AG10803 (cell line): ENCODE measurements around the gene DHRSX.
"Not testable (repeated sequence)": the region's sequence is repeated elsewhere in the genome, so short reads cannot be mapped to it uniquely, and the experiment has no call there.

Experiments
- DNase-seq: peaks from one replicate; pipeline ENCODE4 v3.0.0; 2010; ENCODE audit warnings: low read depth
- H3K4me3 ChIP-seq: 2 replicates; pipeline ENCODE4 v1.5.1; 2011; ENCODE audit warnings: mild to moderate bottlenecking, low read length, control low read depth
- CTCF ChIP-seq: conservative IDR thresholded peaks from 2 replicates; pipeline ENCODE4 v1.5.1; 2011; ENCODE audit warnings: mild to moderate bottlenecking, low read length, control low read depth, inconsistent platforms

The DHRSX gene

GRCh38 chrX:2423282-2423681 is 77.5 kb downstream of the DHRSX start:
- DNase-seq = peak; percentile 16
- H3K4me3 ChIP-seq = no peak overlapping the region
- TF ChIP-seq CTCF = no peak

- H3K4me3 ChIP-seq, DNase-seq: not testable (repeated sequence)
Measured at GRCh38 chrX:2419418-2419817, 81.4 kb downstream of the DHRSX start.

GRCh38 chrX:2418000-2418399 is 82.8 kb downstream of the DHRSX start:
- H3K4me3 ChIP-seq = no peak overlapping the region
- TF ChIP-seq CTCF = no peak
- no peak for DNase-seq

- no peak for TF ChIP-seq CTCF
- H3K4me3 ChIP-seq = no peak overlapping the region
- DNase-seq = no peak
Measured at GRCh38 chrX:2416851-2417604, 83.7 kb downstream of the DHRSX start.

DNA sequence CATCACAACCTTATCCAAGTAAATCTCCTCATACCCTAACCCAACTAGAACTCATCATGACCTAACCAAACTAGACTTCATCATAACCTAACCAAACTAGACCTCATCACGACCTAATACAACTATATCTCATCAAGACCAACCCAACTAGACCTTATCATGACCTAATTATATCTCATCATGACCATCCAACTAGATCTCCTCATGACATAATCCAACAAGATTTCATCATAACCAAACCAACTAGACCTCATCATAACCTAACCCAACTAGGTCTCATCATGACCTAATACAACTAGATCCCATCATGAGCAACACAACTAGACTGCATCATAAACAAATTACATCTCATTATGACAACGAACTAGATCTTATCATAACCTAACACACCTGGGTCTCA is 86.4 kb downstream of the DHRSX start:
- DNase-seq = no peak

DNA sequence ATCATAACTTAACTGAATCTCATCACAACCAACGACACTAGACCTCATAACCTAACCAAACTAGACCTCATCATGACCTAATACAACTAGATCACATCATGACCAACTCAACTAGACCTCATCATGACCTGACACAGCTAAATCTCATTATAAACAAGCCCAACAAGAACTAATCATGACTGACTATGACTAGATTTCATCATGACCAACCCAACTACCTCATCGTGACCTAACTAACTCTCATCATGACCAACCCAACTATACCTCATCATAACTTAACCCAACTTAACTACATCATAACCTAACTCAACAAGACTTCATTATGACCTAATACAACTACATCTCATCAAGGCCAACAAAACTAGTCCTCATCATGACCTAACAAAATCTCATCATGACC is 86.8 kb downstream of the DHRSX start:
- TF ChIP-seq CTCF = no peak
- H3K4me3 ChIP-seq = no peak overlapping the region
- DNase-seq = no peak

More for the DNA sequence above, 86.4 kb downstream of the DHRSX start:
- no peak for TF ChIP-seq CTCF
- H3K4me3 ChIP-seq = no peak overlapping the region

GRCh38 chrX:2412131-2412530 is 88.6 kb downstream of the DHRSX start:
- no peak for TF ChIP-seq CTCF
- H3K4me3 ChIP-seq = no peak overlapping the region
- DNase-seq = no peak
